Amniotic epithelial cell (primary cell): ENCODE data around the gene MAP7.
"Not testable (repeated sequence)": the region's sequence is repeated elsewhere in the genome, so short reads cannot be mapped to it uniquely, and the experiment has no call there.

Experiments
- DNase-seq: peaks from one replicate; pipeline ENCODE4 v3.0.0-alpha.2; 2010; ENCODE audit warnings: low read depth

MAP7 gene

DNA sequence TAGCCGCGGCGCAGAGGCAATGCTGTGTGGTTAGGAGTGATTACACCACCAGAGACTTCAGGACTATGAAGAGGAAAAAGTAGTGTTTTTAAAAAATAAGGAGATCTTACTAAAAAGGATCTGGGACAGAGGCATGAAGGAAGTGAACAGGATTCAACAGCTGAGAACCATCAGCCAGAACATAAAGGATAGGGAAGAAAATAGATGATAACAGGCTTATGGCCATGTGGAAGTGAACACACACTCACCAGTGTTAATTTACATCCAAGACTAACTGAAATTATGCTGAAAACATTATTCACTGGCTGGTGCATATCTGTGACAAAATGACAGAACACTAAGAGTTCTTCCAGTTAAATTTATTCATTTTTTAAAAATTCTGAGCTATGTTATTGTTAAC lies 213.1 kb downstream of the MAP7 start:
- DNase-seq, result no peak

DNA sequence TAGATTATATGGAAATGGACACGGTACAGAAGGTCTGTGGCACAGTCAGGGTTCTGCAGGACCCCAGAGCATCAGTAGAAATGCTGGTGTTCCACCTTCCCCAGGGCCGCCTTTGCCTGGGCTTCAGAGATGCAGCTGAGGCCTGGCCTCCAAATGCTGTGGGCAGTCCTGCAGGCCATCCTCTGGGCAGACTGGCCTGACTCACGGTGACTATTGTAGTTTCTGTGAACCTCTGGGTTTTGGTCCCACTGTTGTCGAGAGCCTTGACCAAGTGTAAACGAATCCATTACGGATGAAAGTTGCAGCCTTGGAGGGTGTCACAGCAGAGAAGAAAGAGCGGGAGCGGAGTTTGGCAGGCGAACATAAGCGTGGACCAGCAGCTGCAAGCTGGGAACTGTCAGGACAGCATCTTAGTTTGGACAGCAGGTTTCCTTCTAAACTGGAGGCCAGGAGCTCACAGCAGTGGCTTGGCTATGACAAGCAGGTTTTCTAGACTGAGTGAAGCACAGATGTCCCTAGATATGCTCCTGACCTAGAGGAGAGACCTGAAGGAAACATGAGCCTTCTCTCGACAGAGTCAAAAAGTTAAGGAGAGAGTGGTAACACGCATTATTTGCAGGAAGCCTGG lies 214.4 kb downstream of the MAP7 start:
- DNase-seq, result no peak

DNA sequence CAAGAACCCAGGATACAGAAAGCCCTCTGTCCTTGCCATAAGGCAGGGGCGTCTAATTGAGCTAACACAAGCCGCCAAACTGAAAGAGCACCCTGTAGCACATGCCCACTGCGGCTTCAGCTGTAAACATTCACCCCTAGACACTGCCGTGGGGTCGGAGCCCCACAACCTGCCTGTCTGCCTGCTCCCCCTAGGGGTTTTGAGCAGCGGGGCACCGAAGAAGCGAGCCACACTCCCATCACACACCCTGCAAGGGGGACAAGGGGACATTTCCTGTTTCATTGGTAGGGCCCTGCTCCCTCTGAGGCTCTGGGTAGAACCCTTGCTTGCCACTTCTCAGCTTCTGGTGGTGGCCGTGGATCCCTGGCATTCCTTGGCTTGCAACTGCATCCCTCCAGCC lies 215.4 kb downstream of the MAP7 start:
- no peak for DNase-seq

DNA sequence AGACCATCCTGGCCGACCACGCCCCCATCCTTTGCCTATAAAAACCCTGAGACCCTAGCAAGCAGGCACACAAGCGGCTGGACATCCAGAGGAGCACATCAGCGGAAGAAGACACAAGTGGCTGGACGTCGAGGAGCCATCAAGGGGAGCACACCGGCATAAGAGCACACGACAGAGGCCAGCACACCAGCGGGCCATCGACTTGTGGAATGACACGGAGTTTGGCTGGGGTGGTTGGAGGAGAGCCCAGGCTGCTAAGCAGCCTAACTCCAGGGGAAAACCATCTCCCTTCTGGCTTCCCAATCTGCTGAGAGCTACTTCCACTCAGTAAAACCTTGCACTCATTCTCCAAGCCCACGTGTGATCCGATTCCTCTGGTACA lies 215.8 kb downstream of the MAP7 start:
- DNase-seq, result no peak

DNA sequence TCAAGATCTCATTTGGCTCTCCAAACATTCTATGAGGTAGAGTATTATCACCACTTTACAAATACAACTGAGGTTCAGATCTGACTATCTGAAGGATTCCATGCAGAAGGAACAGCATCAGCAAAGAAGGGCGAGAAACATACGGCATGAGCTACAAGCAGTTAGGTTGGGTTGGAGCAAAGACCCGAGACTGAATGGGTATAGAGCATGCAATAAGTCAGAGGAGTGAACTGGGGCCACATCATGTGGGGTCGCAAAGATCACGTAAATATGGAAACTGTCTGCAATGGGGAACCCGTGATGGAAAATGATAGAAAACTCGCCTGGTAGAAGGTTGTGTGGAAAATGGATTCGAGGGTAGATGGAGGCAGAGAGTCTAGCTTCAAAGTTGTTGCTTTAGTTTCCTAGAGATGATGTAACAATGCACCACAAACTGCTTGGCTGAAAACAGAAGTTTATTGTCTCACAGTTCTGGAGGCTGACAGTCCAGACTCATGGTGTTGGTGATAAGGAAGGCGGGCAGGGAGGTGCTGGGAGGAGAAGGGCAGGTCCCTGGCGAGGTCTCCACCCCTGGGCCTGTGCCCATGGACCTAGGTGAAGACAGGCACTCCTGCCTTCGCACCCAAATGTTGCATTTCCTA lies 216.3 kb downstream of the MAP7 start:
- no peak for DNase-seq

DNA sequence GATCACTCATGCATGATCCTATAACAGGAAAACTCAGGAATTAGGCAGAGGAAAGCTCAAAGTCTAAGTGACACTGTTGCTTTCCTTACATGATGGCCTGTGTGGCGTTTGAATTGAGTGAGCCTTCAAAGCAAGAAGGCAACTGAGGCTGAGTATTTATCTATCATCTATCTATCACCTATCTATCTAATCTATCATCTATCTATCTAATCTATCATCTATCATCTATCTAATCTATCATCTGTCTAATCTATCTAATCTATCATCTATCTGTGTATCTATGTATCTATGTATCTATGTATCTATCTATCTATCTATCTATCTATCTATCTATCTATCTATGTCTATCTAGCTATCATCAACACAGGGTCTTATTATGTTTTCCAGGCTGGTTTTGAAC lies 218.8 kb downstream of the MAP7 start:
- DNase-seq, result no peak

DNA sequence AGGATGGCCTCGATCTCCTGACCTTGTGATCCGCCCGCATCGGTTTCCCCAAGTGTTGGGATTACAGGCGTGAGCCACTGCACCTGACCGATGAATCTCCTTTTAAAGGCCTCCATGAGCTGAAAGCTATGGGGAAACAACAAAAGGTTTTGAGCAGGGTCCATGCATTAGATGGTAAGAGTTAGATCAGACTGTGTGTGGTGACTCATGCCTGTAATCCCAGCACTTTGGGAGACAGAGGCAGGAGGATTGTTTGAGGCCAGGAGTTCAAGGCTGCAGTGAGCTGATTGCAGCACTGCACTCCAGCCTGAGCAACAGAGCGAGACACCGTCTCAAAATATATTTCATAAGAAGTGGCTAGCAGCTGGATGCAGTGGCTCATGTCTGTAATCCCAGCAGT lies 219.6 kb downstream of the MAP7 start:
- DNase-seq, result no peak

DNA sequence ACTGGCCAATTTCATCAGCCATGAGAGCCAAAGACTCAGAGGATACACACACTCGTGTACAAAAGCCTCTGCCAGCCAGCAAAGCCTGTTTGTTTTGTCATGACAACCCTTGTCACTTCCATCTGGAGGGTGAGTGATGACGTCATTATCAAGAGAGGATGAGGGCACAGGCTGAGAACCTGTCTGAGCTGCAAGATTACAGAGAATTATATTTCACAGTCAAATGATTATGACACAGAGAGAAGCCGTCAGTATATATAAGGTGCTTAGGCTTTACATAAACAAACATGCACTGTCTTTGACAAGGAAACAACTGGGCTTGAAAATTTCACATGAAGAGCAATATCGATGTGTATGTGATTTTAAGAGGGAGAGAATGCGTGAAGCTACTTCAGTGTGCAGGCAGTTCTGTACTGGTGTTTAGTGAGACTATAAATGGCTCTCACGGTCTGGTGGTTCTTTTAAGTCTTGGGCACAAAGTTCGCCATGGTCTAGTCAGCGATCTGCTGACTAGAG lies 224.1 kb downstream of the MAP7 start:
- peak; percentile 54 for DNase-seq

DNA sequence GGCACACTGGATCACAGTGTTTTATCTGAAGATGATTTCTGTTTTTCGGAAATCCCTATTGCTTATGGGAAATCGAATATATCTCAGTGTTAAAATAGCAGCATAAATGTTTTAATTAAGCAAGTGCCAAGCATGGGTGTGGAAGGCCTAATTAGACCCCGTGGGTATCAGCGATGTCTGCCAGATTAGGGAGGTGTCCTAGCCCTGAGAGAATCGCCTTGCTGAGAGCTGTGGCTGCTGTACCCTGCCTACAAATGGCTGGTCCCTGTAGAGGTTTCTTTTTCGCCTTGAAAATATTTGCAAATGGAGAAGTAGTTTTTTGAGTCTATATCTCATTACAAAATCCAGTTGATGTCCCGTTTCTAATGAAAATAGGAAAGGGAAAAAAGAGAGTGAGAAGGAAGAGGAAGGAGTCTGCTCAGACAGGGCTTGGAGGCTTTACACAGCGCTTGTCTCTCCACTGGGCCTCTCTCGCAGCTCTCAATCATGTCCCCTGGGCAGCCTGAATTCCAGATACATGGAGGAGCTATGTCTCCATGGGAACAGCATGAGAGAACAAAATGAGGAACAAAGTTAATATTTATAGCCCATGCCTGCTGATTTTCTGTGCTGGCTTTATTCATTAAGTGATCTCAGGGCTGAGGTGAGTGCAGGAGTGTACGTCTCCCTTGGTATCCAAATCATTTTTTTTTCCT lies 225.4 kb downstream of the MAP7 start:
- no peak for DNase-seq

DNA sequence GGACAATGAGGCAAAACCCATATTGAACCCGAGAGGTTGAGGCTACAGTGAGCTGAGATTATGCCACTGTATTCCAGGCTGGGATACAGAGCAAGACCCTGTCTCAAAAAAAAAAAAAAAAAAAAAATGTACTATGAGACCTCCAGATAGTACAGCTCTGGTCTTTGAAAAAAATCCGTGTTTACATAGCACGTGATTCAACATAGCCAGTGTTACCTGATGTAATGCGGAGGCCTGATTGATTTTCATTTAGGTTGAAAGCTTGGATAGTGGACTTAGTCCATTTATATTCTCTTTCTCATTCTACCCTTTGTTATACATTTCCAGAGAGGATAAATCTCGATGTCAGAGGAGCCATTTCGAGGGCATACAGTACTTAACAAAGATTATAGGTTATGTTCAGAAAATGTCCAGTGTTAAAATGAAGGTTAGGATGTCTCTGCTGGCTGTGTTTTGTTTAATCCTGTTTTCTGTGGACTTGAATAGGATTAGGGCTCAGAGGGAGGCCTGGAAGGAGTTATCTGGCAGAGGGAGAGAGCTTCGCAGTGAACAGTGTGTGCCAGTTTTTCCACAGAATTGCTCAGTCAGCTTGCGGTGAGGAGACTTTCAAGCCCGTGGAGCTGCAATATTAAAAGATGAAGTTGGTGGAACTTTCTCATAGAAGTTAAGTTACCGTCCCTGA lies 226.7 kb downstream of the MAP7 start:
- peak; percentile 77 for DNase-seq

DNA sequence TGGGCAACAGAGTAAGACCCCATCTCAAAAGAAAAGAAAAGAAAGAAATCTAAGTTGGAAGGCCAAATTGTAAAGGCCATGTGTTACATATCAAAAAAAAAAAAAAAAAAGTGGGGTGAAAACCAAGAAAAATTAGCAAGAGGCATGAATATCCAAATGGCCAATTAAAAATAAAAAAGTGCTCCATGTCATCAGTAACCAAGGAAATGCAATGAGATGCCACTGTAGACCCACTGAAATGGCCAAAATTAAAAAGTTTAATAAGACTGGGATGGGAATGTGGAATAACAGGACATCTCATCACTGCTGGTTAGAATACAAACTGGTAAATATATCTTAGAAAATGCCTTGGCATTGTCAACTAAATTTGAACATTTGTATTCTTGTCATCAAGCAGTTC lies 230.5 kb downstream of the MAP7 start:
- no peak for DNase-seq

DNA sequence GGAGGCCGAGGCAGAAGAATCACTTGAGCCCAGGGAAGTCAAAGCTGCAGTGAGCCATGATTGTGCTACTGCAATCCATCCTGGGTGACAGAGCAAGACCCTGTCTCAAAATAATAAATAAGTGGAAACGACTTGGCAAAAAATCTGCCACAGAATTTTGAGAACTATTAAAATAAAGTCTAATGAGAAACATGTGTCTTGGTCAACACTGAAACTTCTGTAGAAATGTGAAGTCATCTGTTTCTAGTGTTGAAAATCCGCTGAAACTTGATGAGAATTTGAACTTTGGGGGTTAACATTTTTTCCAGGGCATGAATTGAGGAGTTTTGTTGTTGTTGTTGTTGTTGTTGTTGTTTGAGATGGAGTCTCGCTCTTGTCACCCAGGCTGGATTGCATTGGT lies 231.5 kb downstream of the MAP7 start:
- no peak for DNase-seq

DNA sequence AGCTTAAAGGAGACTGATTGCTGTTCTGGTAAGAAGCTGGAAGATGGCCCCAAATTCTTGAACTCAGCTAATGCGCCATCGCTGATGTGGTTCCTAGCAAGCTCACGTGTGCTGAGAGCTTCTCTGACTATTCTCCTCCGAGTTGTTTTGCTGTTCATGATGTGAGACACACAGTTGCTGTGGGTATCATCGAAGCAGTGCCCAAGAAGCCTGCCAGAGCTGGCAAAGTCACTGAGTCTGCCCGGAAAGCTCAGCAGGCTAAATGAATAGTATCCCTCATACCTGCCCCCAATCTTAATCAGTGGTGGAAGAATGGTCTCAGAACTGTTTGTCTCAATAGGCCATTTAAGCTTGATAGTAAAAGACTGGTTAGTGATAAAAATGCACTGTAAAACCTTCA lies 232.3 kb downstream of the MAP7 start:
- DNase-seq, result no peak

DNA sequence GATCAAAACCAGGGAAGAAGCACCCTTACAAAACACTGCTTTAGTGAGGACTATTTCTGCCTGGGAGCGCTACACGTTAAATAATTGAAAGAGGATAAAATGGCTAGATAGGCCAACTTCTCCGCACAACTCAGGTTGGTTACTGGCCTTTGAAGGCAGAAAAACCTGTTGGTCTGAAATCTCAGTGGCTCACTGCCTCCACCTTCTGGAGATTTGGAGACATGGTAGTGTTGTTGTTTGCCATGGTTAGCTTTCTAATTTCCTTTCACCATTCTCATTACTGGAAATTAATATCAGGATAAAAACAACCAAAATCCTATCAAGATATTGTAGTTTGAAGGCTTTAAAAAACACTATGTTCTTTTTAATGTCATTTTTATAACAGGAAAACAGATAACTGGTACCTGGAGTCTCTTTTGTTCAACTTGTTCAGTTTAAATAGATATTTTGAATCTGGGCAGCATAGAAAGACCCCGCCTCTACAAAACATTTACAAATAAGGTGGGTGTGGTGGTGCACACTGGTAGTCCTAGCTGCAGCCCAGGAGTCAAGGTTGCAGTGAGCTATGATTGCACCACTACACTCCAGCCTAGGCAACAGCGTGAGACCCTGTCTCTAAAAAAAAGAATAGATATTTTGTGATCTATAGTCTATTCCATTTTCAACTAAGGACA lies 233.1 kb downstream of the MAP7 start:
- DNase-seq, result peak; percentile 73

DNA sequence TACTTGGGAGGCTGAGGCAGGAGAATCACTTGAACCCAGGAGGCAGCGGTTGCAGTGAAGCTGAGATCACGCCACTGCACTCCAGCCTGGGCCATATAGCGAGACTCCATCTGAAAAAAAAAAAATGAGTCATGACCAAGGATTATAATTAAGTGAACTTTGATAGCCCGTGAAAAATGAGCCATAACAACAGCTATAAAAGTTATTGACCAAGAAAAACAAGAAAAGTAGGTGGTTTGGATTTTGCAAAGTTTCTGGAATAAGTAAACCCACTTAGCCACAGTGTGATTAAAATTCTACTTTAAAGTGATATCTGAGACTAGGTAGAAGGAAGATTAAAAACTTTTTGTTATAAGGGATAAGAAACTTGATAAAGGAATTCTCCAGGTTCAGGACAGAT lies 234.6 kb downstream of the MAP7 start:
- no peak for DNase-seq

DNA sequence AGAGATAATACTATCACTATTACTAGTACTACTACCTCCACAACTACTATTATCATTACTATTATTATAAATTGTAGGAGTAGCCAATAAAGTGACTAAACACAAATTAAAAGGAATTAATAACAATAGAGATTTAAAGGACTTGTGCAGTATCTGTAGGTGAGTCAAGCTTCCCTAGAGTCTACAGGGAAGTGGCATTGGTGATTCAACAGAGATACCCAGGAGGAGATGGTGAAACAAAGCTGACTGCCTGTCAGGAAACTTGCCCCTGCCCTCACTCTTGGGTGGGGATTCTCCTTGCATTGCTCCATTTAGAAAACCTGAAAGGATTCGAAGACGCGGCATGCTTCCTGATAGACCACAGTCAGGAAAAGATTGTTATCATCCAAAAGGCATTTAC lies 237.2 kb downstream of the MAP7 start:
- peak; percentile 29 for DNase-seq

DNA sequence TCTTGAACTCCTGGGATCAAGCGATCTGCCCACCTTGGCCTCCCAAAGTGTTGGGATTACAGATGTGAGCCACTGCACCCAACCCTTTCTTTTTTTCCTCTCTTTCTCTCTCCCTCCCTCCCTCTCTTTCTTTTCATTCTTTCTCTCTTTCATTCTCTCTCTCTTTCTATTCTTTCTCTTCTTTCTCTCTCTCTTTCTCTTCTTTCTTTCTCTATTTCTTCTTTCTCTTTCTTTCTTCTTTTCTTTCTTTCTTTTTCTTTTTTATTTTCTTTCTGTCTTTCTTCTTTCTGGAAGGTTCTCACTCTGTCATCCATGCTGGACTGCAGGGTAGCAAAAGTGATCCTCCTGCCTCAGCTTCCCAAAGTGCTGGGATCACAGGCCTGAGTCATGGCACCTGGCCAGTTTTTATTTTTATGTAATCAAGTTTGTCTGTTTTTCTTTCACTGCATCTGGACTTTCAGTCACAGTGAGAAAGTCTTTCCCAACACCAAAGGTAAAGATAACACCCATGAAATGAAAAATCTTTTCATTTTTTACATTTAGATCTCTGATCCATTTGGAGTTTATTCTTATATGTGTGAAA lies 240.4 kb downstream of the MAP7 start:
- DNase-seq, result no peak

DNA sequence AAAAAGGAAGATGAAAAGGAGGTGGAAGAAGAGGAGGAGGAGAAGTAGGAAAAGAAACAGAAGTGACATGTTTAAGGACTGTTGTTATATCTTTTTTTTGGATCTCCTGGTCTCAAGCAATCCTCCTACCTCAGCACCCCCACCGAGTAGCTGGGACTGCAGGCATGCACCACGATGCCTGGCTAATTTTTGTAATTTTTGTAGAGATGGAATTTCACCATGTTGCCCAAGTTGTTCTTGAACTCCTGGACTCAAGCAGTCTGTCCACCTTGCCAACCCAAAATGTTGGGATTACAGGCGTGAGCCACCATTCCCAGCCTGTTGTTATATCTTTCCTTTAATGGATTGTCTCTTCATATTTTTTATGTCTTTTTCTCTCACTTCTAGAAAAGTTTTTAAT lies 241.1 kb downstream of the MAP7 start:
- no peak for DNase-seq

DNA sequence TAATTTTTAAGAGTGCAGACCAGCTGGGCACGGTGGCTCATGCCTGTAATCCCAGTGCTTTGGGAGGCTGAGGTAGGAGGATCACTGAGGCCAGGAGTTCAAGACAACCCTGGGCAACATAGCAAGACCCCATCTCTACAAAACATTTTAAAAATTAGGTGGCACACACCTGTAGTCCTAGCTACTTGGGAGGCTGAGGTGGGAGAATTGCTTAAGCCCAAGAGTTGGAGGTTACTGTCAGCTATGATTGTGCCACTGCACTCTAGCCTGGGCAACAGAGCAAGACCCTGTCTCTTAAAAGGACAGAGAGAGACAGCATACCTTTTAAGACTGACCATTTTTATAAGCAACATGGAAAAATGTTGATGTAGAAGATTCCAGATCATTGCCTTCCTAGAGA lies 241.8 kb downstream of the MAP7 start:
- not testable (repeated sequence) for DNase-seq

DNA sequence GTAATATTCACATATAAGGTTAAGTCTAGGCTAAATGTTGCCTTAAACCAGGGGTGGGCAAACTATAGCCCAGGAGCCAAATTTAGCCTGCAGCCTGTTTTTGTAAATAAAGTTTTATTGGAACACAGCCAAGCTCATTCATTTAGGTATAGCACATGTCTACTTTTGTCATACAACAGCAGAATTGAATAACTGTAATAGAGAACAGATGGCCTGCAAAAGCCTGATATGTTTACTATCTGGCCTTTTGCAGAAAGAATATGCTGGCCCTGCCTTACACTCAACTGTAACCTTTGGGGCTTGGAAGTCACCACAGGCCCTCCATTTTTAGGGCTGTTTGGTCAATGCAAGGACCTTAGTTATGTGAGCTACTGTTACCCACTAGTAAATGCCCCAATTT lies 242.9 kb downstream of the MAP7 start:
- DNase-seq, result no peak

DNA sequence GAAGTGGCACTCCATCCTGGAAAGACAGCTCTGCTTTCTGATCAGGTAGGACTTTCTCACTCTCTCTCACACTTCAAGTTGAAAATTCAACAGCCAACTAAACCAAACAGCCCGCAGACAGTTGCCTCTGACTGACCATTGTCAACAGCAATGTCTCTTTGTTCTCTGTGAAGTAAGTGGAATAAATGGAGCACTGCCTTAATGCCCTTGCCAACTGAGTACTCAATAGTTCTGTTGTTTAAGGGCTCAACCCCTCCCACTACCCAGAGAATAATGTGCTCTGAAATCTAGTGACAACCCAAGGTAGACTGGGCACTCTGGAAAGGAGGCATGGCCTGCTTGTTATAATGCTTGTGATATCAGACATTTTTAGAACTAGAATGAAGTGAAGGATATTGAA lies 243.8 kb downstream of the MAP7 start:
- DNase-seq, result no peak

DNA sequence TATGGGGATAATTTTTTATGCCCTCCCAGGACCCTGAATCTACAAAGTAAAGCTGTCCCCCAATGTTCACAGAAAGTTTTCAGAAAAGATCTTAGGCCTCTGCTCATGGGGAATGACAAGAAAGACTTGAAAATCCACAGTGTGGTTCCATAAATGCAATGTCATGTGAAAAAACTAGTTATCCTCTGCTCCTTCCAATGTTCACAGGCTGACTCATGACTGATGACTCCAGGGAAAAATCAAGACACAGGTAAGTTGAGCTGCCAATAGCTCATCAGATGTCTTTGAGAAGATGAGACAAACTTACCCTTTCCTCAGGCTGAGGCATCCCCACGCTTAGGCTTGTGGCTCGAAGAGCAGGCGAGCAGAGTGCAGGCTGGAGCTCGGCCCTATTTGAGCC lies 245.8 kb downstream of the MAP7 start:
- no peak for DNase-seq
